IPS DF 19.7 (cell line): ENCODE data around the gene PCDHA11.
"Not testable (repeated sequence)": the region's sequence is repeated elsewhere in the genome, so short reads cannot be mapped to it uniquely, and the experiment has no call there.

Experiments used
- DNase-seq: peaks from one replicate; pipeline ENCODE4 v3.0.0-alpha.2; 2013; ENCODE audit warnings: low read depth, low spot score

Gene PCDHA11

GRCh38 chr5:140848139-140849102, 20.3 kb upstream of the PCDHA11 start, which contains the start of gene PCDHA9:
PCDHA9 (plus strand) TSS chr5:140848382; CDS start chr5:140848496, 114 bp downstream.
- DNase-seq = not testable (repeated sequence)

GRCh38 chr5:140849831-140850634, 18.7 kb upstream of the PCDHA11 start:
- not testable (repeated sequence) for DNase-seq

- DNase-seq = no peak
Measured at GRCh38 chr5:140855772-140856674, 12.7 kb upstream of the PCDHA11 start, which contains the start of gene PCDHA10. PCDHA10 (plus strand) TSS chr5:140855897; CDS start chr5:140856049, 152 bp downstream.

- no peak for DNase-seq
Measured at GRCh38 chr5:140857177-140857986, 11.4 kb upstream of the PCDHA11 start.

- no peak for DNase-seq
Measured at GRCh38 chr5:140857987-140858240, 10.8 kb upstream of the PCDHA11 start.

- no peak for DNase-seq
Measured at GRCh38 chr5:140862441-140863295, 6.1 kb upstream of the PCDHA11 start.

GRCh38 chr5:140869555-140869886, 764 bp downstream of the PCDHA11 start:
- DNase-seq = no peak

GRCh38 chr5:140870221-140871201, 1.8 kb downstream of the PCDHA11 start:
- DNase-seq = no peak

- no peak for DNase-seq
Measured at GRCh38 chr5:140875085-140876065, 6.6 kb downstream of the PCDHA11 start, which contains the start of gene PCDHA12. PCDHA12 (plus strand) TSS chr5:140875308; CDS start chr5:140875473, 165 bp downstream.

GRCh38 chr5:140876541-140877261, 7.9 kb downstream of the PCDHA11 start:
- DNase-seq = not testable (repeated sequence)

- no peak for DNase-seq
Measured at GRCh38 chr5:140877262-140877581, 8.5 kb downstream of the PCDHA11 start.

- DNase-seq = no peak
Measured at GRCh38 chr5:140881889-140882590, 13.3 kb downstream of the PCDHA11 start, which contains the start of gene PCDHA13. PCDHA13 (plus strand) TSS chr5:140882124; CDS start chr5:140882269, 145 bp downstream.

- no peak for DNase-seq
Measured at GRCh38 chr5:140882591-140882899, 13.8 kb downstream of the PCDHA11 start.

GRCh38 chr5:140883373-140883772, 14.6 kb downstream of the PCDHA11 start:
- DNase-seq = no peak

- no peak for DNase-seq
Measured at GRCh38 chr5:140883927-140884697, 15.4 kb downstream of the PCDHA11 start.
